ENCODE results near the gene ADAM11.

- TF ChIP-seq GATA2 (IDR thresholded peaks at IDR 0.05; ENCODE audit: low read depth, low read length): no peak
- no peak for TF ChIP-seq GATA3 (IDR thresholded peaks at IDR 0.05; ENCODE audit: low read depth, low read length)
These were observed 22.1 kb upstream of the ADAM11 start for GRCh38 chr17:44736551-44737240.

All from SH-SY5Y (cell line).